ENCODE measurements around the gene CACNA1D.

Gene CACNA1D

GRCh38 chr3:53794597-53794996 is 300.2 kb downstream of the CACNA1D start:
- DNase-seq (ENCODE audit: low read depth, low spot score) = no peak
- TF ChIP-seq, protein P1, sequence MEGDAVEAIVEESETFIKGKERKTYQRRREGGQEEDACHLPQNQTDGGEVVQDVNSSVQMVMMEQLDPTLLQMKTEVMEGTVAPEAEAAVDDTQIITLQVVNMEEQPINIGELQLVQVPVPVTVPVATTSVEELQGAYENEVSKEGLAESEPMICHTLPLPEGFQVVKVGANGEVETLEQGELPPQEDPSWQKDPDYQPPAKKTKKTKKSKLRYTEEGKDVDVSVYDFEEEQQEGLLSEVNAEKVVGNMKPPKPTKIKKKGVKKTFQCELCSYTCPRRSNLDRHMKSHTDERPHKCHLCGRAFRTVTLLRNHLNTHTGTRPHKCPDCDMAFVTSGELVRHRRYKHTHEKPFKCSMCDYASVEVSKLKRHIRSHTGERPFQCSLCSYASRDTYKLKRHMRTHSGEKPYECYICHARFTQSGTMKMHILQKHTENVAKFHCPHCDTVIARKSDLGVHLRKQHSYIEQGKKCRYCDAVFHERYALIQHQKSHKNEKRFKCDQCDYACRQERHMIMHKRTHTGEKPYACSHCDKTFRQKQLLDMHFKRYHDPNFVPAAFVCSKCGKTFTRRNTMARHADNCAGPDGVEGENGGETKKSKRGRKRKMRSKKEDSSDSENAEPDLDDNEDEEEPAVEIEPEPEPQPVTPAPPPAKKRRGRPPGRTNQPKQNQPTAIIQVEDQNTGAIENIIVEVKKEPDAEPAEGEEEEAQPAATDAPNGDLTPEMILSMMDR (IDR thresholded peaks at IDR 0.05; ENCODE audit: insufficient read depth, low read length, missing control alignments) = no peak
- ChIA-PET POLR2A (no interaction called here), CTCF (no interaction called here)
- H3K4me3 ChIP-seq (ENCODE audit: low read depth, low read length) = no peak overlapping the region

DNA sequence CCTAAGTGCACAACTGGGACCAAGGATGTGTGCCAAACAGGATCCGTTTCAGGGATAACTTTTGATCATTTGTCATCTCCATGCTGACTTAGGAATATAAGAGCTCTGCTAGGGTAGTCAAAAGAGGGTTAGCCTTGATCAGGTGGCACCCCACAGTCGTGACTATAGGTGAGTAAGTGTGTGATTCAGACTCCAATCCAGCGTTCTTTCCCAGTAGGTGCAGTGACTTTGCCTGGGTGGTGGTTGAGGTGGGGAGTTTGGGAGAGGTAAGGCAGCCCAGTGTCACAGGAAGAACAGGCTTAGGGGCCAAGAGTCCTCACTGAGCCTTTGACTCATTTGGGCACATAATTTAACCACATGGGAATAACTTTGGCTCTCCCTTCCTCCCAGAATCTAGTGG is 300.8 kb downstream of the CACNA1D start:
- DNase-seq (ENCODE audit: low read depth, low spot score) = no peak
- POLR2A ChIA-PET = no interaction called here
- H3K4me3 ChIP-seq (ENCODE audit: low read depth, low read length) = no peak overlapping the region
- CTCF ChIA-PET = no interaction called here
- TF ChIP-seq, protein P1 (IDR thresholded peaks at IDR 0.05; ENCODE audit: insufficient read depth, low read length, missing control alignments) = no peak

DNA sequence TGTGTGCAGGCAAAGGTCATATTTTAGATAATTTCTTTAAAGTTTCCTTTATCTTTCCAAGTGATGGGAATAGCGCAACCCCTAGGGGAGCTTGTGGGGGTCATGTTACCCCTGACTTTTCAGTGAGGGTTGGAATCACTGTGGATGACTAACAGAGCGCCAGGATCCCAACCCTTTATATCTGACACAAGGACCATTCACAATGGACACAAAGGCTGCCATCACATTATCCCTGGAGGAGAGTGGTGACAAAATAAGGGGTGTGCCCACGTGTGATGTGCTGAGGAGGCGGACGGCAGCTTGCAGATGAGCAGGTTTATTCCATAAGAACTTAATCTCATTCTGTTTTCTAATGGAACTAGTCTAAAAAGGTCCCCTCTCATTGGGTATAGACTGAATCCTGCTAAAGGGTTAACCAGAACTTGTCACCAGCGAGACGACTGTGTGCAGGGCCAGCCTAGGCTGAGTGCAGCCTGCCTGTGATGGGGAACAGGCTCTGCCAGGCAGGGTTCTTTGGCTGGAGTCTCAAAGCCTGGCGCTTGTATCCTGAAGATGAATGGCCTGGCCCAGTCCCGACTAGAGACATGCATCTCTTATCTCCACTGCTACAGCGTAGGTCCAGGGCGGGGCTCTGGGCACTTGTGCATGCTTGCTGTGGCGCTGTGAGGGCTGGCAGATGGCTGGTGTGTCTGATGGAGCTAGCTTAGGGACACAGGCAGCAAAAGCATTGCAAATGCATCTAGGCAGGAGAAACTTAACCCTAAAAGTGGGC is 301.6 kb downstream of the CACNA1D start:
- CTCF ChIA-PET = no interaction called here
- no peak overlapping the region for H3K4me3 ChIP-seq (ENCODE audit: low read depth, low read length)
- POLR2A ChIA-PET = no interaction called here
- TF ChIP-seq, protein P1 (IDR thresholded peaks at IDR 0.05; ENCODE audit: insufficient read depth, low read length, missing control alignments) = no peak
- DNase-seq (ENCODE audit: low read depth, low spot score) = no peak

- ChIA-PET CTCF (no interaction called here), POLR2A (no interaction called here)
- DNase-seq (ENCODE audit: low read depth, low spot score) = no peak
- TF ChIP-seq, protein P1 (IDR thresholded peaks at IDR 0.05; ENCODE audit: insufficient read depth, low read length, missing control alignments) = no peak
- H3K4me3 ChIP-seq (ENCODE audit: low read depth, low read length) = no peak overlapping the region
Observed at GRCh38 chr3:53798144-53798543, 303.7 kb downstream of the CACNA1D start.

DNA sequence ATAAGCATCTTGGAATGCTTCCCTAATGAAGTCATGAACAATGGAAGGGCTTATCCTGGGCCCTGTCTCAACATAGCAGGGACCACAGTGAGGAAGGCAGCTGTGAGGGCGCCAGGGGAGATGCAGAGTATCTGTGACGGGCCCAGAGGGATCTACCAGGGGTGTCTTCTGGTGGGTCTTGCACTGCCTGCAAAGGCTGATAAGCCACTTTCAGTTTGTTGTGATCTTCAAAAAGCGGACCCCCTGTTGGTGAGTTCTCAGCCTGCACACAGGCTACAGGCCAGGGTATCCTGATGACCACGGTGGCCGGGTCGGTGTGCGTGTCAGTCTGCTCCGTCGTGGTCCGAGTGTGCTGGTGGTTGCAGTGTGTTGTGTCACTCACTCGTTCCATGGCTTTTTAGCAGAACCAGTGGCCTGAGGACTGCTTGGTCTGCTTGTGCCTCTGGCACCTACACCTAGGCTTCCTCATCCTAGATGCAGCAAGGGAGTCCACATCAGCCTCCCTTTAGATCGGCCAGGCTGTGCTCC is 305.0 kb downstream of the CACNA1D start:
- DNase-seq (ENCODE audit: low read depth, low spot score) = no peak
- TF ChIP-seq, protein P1 (IDR thresholded peaks at IDR 0.05; ENCODE audit: insufficient read depth, low read length, missing control alignments) = no peak
- ChIA-PET POLR2A (no interaction called here), CTCF (no interaction called here)
- H3K4me3 ChIP-seq (ENCODE audit: low read depth, low read length) = no peak overlapping the region

DNA sequence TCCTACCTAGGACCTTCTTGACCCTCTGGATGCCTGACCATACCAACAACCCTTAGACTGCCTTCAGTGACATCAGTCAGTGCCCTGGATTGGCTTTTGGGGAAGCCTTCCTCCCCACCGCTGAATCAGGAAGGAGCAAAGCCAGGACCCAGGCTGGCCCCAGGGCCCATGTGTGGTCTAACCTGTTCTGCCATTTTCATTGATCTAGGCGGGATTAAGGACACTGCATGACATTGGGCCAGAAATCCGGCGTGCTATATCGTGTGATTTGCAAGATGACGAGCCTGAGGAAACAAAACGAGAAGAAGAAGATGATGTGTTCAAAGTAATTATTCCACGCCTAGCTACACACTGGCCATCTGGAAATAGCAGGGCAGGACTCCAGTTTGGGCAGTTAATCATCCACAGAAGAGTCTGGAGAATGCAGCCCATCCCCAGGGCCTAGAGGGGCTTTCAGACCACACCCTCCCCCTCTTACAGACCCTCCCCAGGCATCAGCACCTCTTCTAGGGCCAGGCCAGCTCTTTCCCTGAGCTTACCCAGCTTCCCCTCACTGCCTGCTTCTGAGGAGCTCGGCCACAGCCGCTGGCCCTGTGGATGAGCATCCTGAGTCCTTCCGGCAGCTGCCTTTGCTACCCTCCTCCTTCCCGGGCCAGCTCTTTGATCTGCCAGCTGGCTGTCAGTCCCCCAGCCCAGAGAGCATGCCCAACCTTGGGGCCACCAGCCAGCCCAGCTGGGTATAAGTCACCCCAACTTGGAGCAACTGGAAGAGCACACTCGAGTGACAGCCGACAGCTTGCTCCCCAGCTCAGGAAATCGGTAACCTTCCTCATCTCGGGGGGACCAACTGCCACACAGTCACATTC is 305.9 kb downstream of the CACNA1D start:
- DNase-seq (ENCODE audit: low read depth, low spot score) = no peak
- TF ChIP-seq, protein P1 (IDR thresholded peaks at IDR 0.05; ENCODE audit: insufficient read depth, low read length, missing control alignments) = no peak
- no peak overlapping the region for H3K4me3 ChIP-seq (ENCODE audit: low read depth, low read length)
- CTCF ChIA-PET = no interaction called here
- POLR2A ChIA-PET = no interaction called here
